ENCODE results near the gene TAF1.

DNA sequence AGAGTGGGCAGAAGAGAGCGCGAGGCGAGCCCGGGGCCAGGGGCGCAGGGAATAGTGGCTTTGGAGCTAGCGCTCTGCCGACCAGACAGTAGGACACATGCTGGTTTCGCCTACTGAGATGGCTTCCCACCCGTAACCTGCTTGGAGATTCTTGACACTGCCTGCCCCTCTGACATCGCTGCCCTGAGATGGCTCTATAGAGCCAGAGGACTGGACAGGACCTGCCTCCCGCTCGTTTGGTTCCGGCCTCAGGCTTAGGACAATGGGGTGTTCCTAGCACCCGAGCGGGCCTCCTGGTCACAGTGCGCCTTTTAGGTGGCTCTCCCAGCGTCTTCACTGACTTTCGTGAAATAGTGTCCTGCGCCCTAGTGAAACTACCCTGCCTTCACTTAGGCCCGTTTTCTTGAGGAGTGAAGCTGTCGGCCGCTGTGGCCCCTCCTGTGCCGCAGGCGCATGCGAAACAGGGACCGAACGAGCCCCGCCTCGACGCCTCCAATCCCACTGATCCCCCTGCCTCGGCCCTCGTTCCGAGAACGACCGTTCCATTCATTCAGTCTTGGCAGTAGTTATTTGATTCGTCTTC, 608 bp downstream of the TAF1 start:
- TF ChIP-seq CTCF (IDR thresholded peaks at IDR 0.05) (no peak), POLR2A (IDR thresholded peaks at IDR 0.05) (no peak)
